ENCODE data around the gene SOX8.

GRCh38 chr16:932831-933330, 48.7 kb upstream of the SOX8 start:
- TF ChIP-seq CTCF (IDR thresholded peaks at IDR 0.05) (no peak), POLR2A (IDR thresholded peaks at IDR 0.05) (no peak), POLR2AphosphoS5 (IDR thresholded peaks at IDR 0.05; ENCODE audit: insufficient read depth in 1 of 2, low read depth in 1 of 2) (no peak)
